ENCODE data around the gene PAK2. TPM values are rescaled to one million over a fixed set of nuclear protein-coding genes. Genes with fewer than 3 reads are reported as not detected.

PAK2 gene
- total RNA-seq, 1 experiment from 2014 or later, result 69.6 TPM

DNA sequence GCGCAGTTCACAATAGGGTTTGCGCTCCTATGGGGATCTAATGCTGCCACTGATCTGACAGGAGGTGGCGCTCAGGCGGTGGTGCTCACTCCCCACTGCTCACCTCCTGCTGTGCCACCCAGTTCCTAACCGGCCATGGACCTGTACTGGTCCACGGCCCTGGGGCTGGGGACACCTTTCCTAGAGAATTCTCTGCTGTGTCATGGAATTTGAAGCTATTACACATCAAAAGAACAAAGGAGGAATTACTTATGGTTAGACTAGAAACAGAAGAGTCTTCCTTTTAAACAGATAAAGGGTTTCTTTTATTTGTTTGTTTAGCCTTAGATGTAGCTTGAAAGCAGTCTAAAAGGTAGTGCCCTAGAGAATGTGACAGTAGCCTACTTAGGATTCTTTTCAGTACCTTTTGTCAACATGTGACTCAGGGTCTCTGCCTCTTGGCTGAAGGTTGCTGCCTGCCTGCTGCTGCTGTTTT lies 50.3 kb downstream of the PAK2 start:
- H3K27ac ChIP-seq (ENCODE audit: low read depth, low read length), result no peak overlapping the region
- POLR2A ChIA-PET, result no interaction called here
- H3K36me3 ChIP-seq (ENCODE audit: control insufficient read depth in 1 of 2, insufficient read depth in 2 of 2, low read length in 2 of 2), result 0 out of 4 replicates have a peak, but pooled peaks cover 0 to 3% of the 10 kb centered on the region in 2 experiments
- no peak overlapping the region for H3K4me2 ChIP-seq (ENCODE audit: low read length)
- peak; percentile 77 for ATAC-seq
- H4K20me1 ChIP-seq (ENCODE audit: insufficient read depth), result peaks cover 3% of the 10 kb centered on the region; the same call in 1 of the 2 replicates
- RAD21 ChIA-PET (ENCODE audit: low non-redundant PET in 1 of 2, low total read pairs in 2 of 2, uncharacterized antibody in 2 of 2, unreplicated experiment in 2 of 2), result no interaction called here
- no peak overlapping the region for H3K9ac ChIP-seq (ENCODE audit: low read length)
- TF ChIP-seq CTCF (IDR thresholded peaks at IDR 0.05 in 2 of 3, conservative IDR thresholded peaks at IDR 0.05 in 1 of 3; ENCODE audit: borderline replicate concordance in 1 of 3, insufficient read depth in 1 of 3, low read depth in 2 of 3, low read length in 2 of 3) (0 out of 6 replicates have a peak, but pooled peaks of 1 of the 3 experiments have one; percentile 13), RAD21 (IDR thresholded peaks at IDR 0.05; ENCODE audit: low read depth) (peak; percentile 11; the same call in 1 of the 2 replicates), ZNF274 (IDR thresholded peaks at IDR 0.05; ENCODE audit: low read depth, low read length) (no peak)
- intact Hi-C loops (cut with micrococcal nuclease), result no loop called here
- no peak for DNase-seq (ENCODE audit: low read depth, low spot score)
- no TSS peak for BruUV-seq (replicated peaks)
- H3K27me3 ChIP-seq (ENCODE audit: insufficient read depth, low read length), result no peaks in the 10 kb centered on the region
- CTCF ChIA-PET, result no interaction called here
- H3K9me2 ChIP-seq (ENCODE audit: insufficient read depth), result no peaks in the 10 kb centered on the region
- H2AFZ ChIP-seq (ENCODE audit: low read depth, low read length, poor library complexity, severe bottlenecking), result no peak overlapping the region
- H3K9me3 ChIP-seq (ENCODE audit: control insufficient read depth in 1 of 2, insufficient read depth in 1 of 2, low read depth in 1 of 2, low read length in 2 of 2), result no peaks in the 10 kb centered on the region
- peaks cover 60% of the 10 kb centered on the region for H3K79me2 ChIP-seq (ENCODE audit: insufficient read depth, low read length)
- H3K4me1 ChIP-seq (ENCODE audit: control insufficient read depth in 1 of 2, insufficient read depth in 2 of 2, low read length in 2 of 2), result peaks cover 18 to 24% of the 10 kb centered on the region in 2 experiments
- H3K4me3 ChIP-seq (replicated peaks in 1 of 2; ENCODE audit: low read depth in 1 of 2, low read length in 2 of 2), result no peak overlapping the region

DNA sequence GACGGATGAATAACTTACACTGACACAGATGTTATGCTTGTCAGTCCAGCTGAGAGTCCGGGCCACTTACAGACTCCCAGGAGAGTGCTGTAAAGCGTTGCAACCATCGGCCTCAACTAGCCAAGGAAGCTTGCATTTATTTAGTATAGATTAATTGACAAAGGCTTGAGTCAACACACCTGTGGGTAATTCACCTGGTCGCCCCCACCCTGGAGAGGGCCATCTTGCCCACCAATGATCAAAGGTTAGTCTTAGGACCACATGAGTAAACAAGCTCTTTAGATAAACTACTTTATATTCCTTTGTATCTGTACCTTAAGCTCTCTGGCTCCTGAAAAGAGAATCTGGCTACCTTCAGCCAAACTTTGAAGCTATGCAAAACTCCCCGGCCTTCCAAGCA lies 51.0 kb downstream of the PAK2 start:
- DNase-seq (ENCODE audit: low read depth, low spot score) (no peak), ATAC-seq (no peak)
- no peaks in the 10 kb centered on the region for H3K9me2 ChIP-seq (ENCODE audit: insufficient read depth)
- TF ChIP-seq ZNF274 (IDR thresholded peaks at IDR 0.05; ENCODE audit: low read depth, low read length), result no peak
- TF ChIP-seq ELF1 (IDR thresholded peaks at IDR 0.05; ENCODE audit: borderline replicate concordance, low read depth), result no peak
- TF ChIP-seq EGR1 (IDR thresholded peaks at IDR 0.05; ENCODE audit: low read depth), result no peak
- no peak for TF ChIP-seq SRF (IDR thresholded peaks at IDR 0.05; ENCODE audit: low read depth)
- TF ChIP-seq CBX3 (IDR thresholded peaks at IDR 0.05; ENCODE audit: low read depth), result no peak
- no peak for TF ChIP-seq SP1 (IDR thresholded peaks at IDR 0.05; ENCODE audit: low read depth)
- no peak for TF ChIP-seq EZH2 (IDR thresholded peaks at IDR 0.05)
- intact Hi-C loops (cut with micrococcal nuclease), result no loop called here
- no peak overlapping the region for H3K4me2 ChIP-seq (ENCODE audit: low read length)
- CTCF ChIA-PET, result no interaction called here
- BruUV-seq (replicated peaks), result no TSS peak
- RAD21 ChIA-PET (ENCODE audit: low non-redundant PET in 1 of 2, low total read pairs in 2 of 2, uncharacterized antibody in 2 of 2, unreplicated experiment in 2 of 2), result no interaction called here
- peaks cover 3% of the 10 kb centered on the region; the same call in 1 of the 2 replicates for H4K20me1 ChIP-seq (ENCODE audit: insufficient read depth)
- H3K27me3 ChIP-seq (ENCODE audit: insufficient read depth, low read length), result no peaks in the 10 kb centered on the region
- H2AFZ ChIP-seq (ENCODE audit: low read depth, low read length, poor library complexity, severe bottlenecking), result no peak overlapping the region
- no peak overlapping the region for H3K9ac ChIP-seq (ENCODE audit: low read length)
- peaks cover 18 to 24% of the 10 kb centered on the region in 2 experiments for H3K4me1 ChIP-seq (ENCODE audit: control insufficient read depth in 1 of 2, insufficient read depth in 2 of 2, low read length in 2 of 2)
- POLR2A ChIA-PET, result no interaction called here
- H3K36me3 ChIP-seq (ENCODE audit: control insufficient read depth in 1 of 2, insufficient read depth in 2 of 2, low read length in 2 of 2), result 0 out of 4 replicates have a peak, but pooled peaks cover 0 to 3% of the 10 kb centered on the region in 2 experiments
- no peaks in the 10 kb centered on the region for H3K9me3 ChIP-seq (ENCODE audit: control insufficient read depth in 1 of 2, insufficient read depth in 1 of 2, low read depth in 1 of 2, low read length in 2 of 2)
- H3K27ac ChIP-seq (ENCODE audit: low read depth, low read length), result no peak overlapping the region
- H3K4me3 ChIP-seq (replicated peaks in 1 of 2; ENCODE audit: low read depth in 1 of 2, low read length in 2 of 2), result no peak overlapping the region
- peaks cover 54% of the 10 kb centered on the region for H3K79me2 ChIP-seq (ENCODE audit: insufficient read depth, low read length)

Data from HCT116 (cell line).